Parathyroid adenoma (tissue), 2 donors: ENCODE data around the gene LAD1.

Experiments
- H2AFZ ChIP-seq: fragments of 300-600 bp; sonication (generic); one replicate; pipeline ENCODE4 v1.7.0; 2017; ENCODE audit warnings: antibody characterized with exemption, mild to moderate bottlenecking
- H3K27ac ChIP-seq: fragments of 300-600 bp; sonication (generic); one replicate; pipeline ENCODE4 v1.7.0; 2017
- H3K27me3 ChIP-seq: fragments of 300-600 bp; sonication (generic); one replicate; pipeline ENCODE4 v1.7.0; 2017; ENCODE audit warnings: low read length; ENCODE audit not compliant: control insufficient read depth, insufficient read depth
- H3K36me3 ChIP-seq: fragments of 300-600 bp; sonication (generic); one replicate; pipeline ENCODE4 v1.7.0; 2017; ENCODE audit warnings: low read length; ENCODE audit not compliant: control insufficient read depth, insufficient read depth
- H3K4me1 ChIP-seq: fragments of 300-600 bp; sonication (generic); one replicate; pipeline ENCODE4 v1.7.0; 2017; ENCODE audit warnings: control low read depth
- H3K4me2 ChIP-seq: fragments of 300-600 bp; sonication (generic); one replicate; pipeline ENCODE4 v1.7.0; 2017; ENCODE audit warnings: low read length
- H3K4me3 ChIP-seq: fragments of 300-600 bp; sonication (generic); one replicate; pipeline ENCODE4 v1.7.0; 2017; ENCODE audit warnings: low read depth, low read length
- H3K79me2 ChIP-seq: fragments of 300-600 bp; sonication (generic); one replicate; pipeline ENCODE4 v1.7.0; 2017; ENCODE audit warnings: control low read depth
- H3K9ac ChIP-seq: fragments of 300-600 bp; sonication (generic); one replicate; pipeline ENCODE4 v1.7.0; 2017; ENCODE audit warnings: mild to moderate bottlenecking
- H3K9me3 ChIP-seq: fragments of 300-600 bp; sonication (generic); one replicate; pipeline ENCODE4 v1.7.0; 2017; ENCODE audit warnings: low read length; ENCODE audit not compliant: control insufficient read depth
- CTCF ChIP-seq: fragments of 300-600 bp; sonication (generic); IDR thresholded peaks from one replicate; pipeline ENCODE4 v1.7.0; 2017; ENCODE audit warnings: antibody characterized with exemption, mild to moderate bottlenecking
- donor health status: primary hyperparathyroidism.

LAD1 gene

DNA sequence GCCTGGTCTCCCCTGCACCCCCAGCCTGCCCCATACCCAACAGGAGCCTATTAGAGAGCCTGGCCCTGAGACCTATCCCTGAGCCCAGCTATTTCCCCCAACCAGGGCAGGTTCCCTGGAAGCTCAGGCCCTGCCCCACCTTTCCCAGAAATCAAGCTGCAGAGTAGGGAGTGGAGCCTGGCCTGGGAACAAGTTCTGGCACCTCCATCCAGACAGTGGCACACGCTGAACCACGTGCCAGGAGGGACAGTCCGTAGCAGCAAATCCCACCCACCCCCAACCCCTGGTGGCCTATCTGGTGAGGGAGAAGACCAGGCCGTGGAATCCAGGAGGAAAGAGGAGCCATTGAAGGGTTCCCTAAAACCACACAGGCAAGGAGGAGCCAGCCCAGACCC lies 44.2 kb downstream of the LAD1 start:
- H3K27me3 ChIP-seq: no peaks in the 10 kb centered on the region
- no peak overlapping the region for H3K4me3 ChIP-seq
- H3K9ac ChIP-seq: no peak overlapping the region
- H3K79me2 ChIP-seq: no peaks in the 10 kb centered on the region
- no peak overlapping the region for H3K4me2 ChIP-seq
- TF ChIP-seq CTCF: no peak
- no peaks in the 10 kb centered on the region for H3K4me1 ChIP-seq
- no peak overlapping the region for H3K27ac ChIP-seq
- no peaks in the 10 kb centered on the region for H3K9me3 ChIP-seq
- no peak overlapping the region for H2AFZ ChIP-seq
- H3K36me3 ChIP-seq: no peaks in the 10 kb centered on the region

DNA sequence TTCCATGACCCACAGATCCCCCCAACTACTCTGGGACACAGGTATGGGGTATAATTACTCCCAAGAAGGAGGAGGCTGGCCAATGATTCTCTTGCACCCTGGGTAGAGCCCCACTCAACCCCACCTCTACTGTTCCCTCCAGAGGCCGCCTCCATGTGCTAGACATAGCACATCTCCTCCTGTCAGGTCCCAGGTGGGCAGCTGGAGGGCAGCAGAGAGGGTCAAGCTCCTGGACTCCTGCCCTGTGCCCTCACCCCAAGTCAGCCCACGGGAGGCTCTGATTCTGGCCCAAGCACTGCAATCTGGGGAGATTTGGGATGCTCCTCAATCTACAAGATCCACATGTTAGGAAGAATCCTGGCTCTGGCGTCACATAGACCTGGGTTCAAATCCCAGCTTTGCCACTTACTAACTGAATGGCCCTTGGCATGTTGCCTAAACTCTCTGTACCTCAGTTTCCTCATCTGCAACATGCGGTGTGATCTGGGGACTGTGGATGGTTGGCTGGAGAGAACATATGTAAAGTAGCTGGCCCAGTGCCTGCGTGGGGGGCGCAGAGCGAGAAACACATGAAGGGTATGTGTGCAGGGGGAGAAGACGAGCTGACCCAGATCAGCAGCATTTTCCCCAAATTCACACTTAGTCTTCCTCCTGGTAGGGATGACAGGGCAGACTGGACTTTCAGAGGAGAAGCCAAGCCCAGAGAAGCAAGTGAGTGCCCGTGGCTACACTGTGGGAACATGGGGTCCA lies 44.8 kb downstream of the LAD1 start:
- no peaks in the 10 kb centered on the region for H3K36me3 ChIP-seq
- no peaks in the 10 kb centered on the region for H3K27me3 ChIP-seq
- no peak for TF ChIP-seq CTCF
- H3K79me2 ChIP-seq: no peaks in the 10 kb centered on the region
- H3K4me2 ChIP-seq: no peak overlapping the region
- H3K27ac ChIP-seq: no peak overlapping the region
- H3K4me1 ChIP-seq: no peaks in the 10 kb centered on the region
- H2AFZ ChIP-seq: no peak overlapping the region
- no peak overlapping the region for H3K4me3 ChIP-seq
- H3K9me3 ChIP-seq: no peaks in the 10 kb centered on the region
- no peak overlapping the region for H3K9ac ChIP-seq

- TF ChIP-seq CTCF: no peak
- no peak overlapping the region for H3K4me2 ChIP-seq
- H3K27me3 ChIP-seq: no peaks in the 10 kb centered on the region
- no peaks in the 10 kb centered on the region for H3K79me2 ChIP-seq
- no peak overlapping the region for H2AFZ ChIP-seq
- H3K27ac ChIP-seq: no peak overlapping the region
- H3K4me3 ChIP-seq: no peak overlapping the region
- H3K9ac ChIP-seq: no peak overlapping the region
- no peaks in the 10 kb centered on the region for H3K9me3 ChIP-seq
- H3K4me1 ChIP-seq: no peaks in the 10 kb centered on the region
- no peaks in the 10 kb centered on the region for H3K36me3 ChIP-seq
Observed at GRCh38 chr1:201353186-201353940, 45.8 kb downstream of the LAD1 start.

DNA sequence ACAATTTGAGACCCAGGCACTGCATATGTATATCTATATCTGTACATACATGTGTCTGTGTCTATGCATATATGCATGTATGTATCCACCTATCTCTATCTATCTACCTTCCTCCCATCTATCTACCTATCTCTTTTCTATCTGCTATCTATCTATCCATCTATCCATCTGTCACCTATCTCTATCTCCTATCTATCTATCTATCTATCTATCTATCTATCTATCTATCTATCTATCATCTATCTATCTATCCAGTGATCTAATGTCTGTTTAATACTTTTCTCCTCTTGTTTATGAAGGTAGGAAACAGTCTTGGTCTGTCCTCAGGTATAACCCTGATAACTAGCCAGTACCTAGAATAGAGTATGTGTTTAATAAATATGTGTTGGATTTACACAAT lies 47.5 kb downstream of the LAD1 start:
- no peak for TF ChIP-seq CTCF
- no peak overlapping the region for H3K9ac ChIP-seq
- H3K4me2 ChIP-seq: no peak overlapping the region
- H3K4me1 ChIP-seq: no peaks in the 10 kb centered on the region
- H3K27me3 ChIP-seq: no peaks in the 10 kb centered on the region
- no peaks in the 10 kb centered on the region for H3K79me2 ChIP-seq
- no peak overlapping the region for H2AFZ ChIP-seq
- H3K27ac ChIP-seq: no peak overlapping the region
- H3K9me3 ChIP-seq: no peaks in the 10 kb centered on the region
- H3K4me3 ChIP-seq: no peak overlapping the region
- H3K36me3 ChIP-seq: no peaks in the 10 kb centered on the region
